OCI-LY1 (cell line): ENCODE measurements around the gene TSPAN3.

Source experiments
- H2AFZ ChIP-seq: fragments of 200-600 bp; sonication (generic), shearing (Covaris generic); 2 replicates; pipeline ENCODE4 v1.6.0; 2014; ENCODE audit warnings: antibody characterized with exemption, mild to moderate bottlenecking, low read length
- H3F3A ChIP-seq: fragments of 200-600 bp; sonication (generic), shearing (Covaris generic); 2 replicates; pipeline ENCODE4 v1.6.0; 2014; ENCODE audit warnings: mild to moderate bottlenecking, antibody characterized with exemption, low read length, moderate library complexity; ENCODE audit not compliant: insufficient read depth
- H3K27ac ChIP-seq: fragments of 200-600 bp; sonication (generic); 2 replicates; pipeline ENCODE4 v1.5.1; 2014; ENCODE audit warnings: low read length, mixed run types, mild to moderate bottlenecking, low read depth; ENCODE audit not compliant: poor library complexity, severe bottlenecking
- H3K27me3 ChIP-seq: fragments of 200-600 bp; sonication (generic); 2 replicates; pipeline ENCODE4 v1.6.0; 2014; ENCODE audit warnings: antibody characterized with exemption, mild to moderate bottlenecking, low read length, moderate library complexity; ENCODE audit not compliant: insufficient read depth
- H3K36me3 ChIP-seq: fragments of 200-600 bp; sonication (generic); 2 replicates; pipeline ENCODE4 v1.6.1; 2014; ENCODE audit warnings: mild to moderate bottlenecking, antibody characterized with exemption, low read length, moderate library complexity, mixed read lengths; ENCODE audit not compliant: insufficient read depth
- H3K4me1 ChIP-seq: fragments of 200-600 bp; sonication (generic); 2 replicates; pipeline ENCODE4 v1.5.1; 2014; ENCODE audit warnings: mild to moderate bottlenecking, low read length, moderate library complexity; ENCODE audit not compliant: insufficient read depth, severe bottlenecking
- H3K4me2 ChIP-seq: fragments of 200-600 bp; sonication (generic), shearing (Covaris generic); 2 replicates; pipeline ENCODE4 v1.6.1; 2014; ENCODE audit warnings: low read length
- H3K4me3 ChIP-seq: fragments of 200-600 bp; sonication (generic); 2 replicates; pipeline ENCODE4 v1.5.1; 2014; ENCODE audit warnings: low read length, low read depth, mild to moderate bottlenecking, mixed read lengths; ENCODE audit not compliant: poor library complexity, severe bottlenecking
- H3K79me2 ChIP-seq: fragments of 200-600 bp; shearing (Covaris generic); 2 replicates; pipeline ENCODE4 v1.6.1; 2016; ENCODE audit warnings: mixed run types, low read length, mixed read lengths; ENCODE audit not compliant: insufficient read depth
- H3K9ac ChIP-seq: fragments of 200-600 bp; sonication (generic), shearing (Covaris generic); 2 replicates; pipeline ENCODE4 v1.6.1; 2014; ENCODE audit warnings: mild to moderate bottlenecking, low read length, mixed read lengths
- H3K9me2 ChIP-seq: fragments of 200-600 bp; sonication (generic), shearing (Covaris generic); 2 replicates; pipeline ENCODE4 v1.6.1; 2014; ENCODE audit warnings: low read depth, mild to moderate bottlenecking, low read length, mixed read lengths
- H3K9me3 ChIP-seq: fragments of 200-600 bp; shearing (Covaris generic); 2 replicates; pipeline ENCODE4 v1.6.1; 2014; ENCODE audit warnings: low read length, mixed read lengths
- H4K20me1 ChIP-seq: fragments of 200-600 bp; sonication (generic), shearing (Covaris generic); 2 replicates; pipeline ENCODE4 v1.6.0; 2016; ENCODE audit warnings: mild to moderate bottlenecking, low read length; ENCODE audit not compliant: insufficient read depth
- EZH2 ChIP-seq: fragments of 200-600 bp; sonication (generic), shearing (Covaris generic); IDR thresholded peaks from 2 replicates; pipeline ENCODE4 v1.8.0; 2017; ENCODE audit warnings: borderline replicate concordance, mixed run types, mild to moderate bottlenecking, antibody characterized with exemption, low read length, moderate library complexity, mixed read lengths
- TF ChIP-seq, protein P1 (sequence below): fragments of 200-600 bp; sonication (generic), shearing (Covaris generic); IDR thresholded peaks from 2 replicates; pipeline ENCODE4 v1.5.1; 2017; ENCODE audit warnings: mild to moderate bottlenecking, antibody characterized with exemption, low read length, moderate library complexity, mixed read lengths

Gene TSPAN3

DNA sequence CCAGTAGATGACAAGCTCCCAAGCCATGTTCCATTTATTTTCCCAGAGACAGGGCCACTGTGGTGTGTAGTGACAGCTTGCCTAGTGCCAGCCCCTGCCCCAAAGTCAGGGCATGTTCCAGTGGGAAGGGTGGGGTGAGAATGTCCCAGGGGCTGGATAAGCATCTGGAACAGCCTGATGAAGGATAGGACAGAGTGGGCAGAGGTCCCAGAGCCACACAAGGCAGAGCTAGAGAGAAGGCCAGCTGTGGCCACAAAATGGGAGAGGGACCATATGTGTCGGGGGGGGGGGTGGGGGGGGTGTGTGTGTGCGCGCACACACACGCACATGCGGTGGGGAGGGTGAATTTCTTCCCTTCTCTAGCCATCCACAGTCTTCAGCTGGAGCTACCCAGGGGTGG is 27.0 kb upstream of the TSPAN3 start:
- H3K27ac ChIP-seq, result no peak overlapping the region
- no peaks in the 10 kb centered on the region for H3K9me2 ChIP-seq
- H3K4me2 ChIP-seq, result no peak overlapping the region
- H3K4me1 ChIP-seq, result no peaks in the 10 kb centered on the region
- TF ChIP-seq EZH2, result no peak
- TF ChIP-seq, protein P1, sequence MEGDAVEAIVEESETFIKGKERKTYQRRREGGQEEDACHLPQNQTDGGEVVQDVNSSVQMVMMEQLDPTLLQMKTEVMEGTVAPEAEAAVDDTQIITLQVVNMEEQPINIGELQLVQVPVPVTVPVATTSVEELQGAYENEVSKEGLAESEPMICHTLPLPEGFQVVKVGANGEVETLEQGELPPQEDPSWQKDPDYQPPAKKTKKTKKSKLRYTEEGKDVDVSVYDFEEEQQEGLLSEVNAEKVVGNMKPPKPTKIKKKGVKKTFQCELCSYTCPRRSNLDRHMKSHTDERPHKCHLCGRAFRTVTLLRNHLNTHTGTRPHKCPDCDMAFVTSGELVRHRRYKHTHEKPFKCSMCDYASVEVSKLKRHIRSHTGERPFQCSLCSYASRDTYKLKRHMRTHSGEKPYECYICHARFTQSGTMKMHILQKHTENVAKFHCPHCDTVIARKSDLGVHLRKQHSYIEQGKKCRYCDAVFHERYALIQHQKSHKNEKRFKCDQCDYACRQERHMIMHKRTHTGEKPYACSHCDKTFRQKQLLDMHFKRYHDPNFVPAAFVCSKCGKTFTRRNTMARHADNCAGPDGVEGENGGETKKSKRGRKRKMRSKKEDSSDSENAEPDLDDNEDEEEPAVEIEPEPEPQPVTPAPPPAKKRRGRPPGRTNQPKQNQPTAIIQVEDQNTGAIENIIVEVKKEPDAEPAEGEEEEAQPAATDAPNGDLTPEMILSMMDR, result no peak
- no peak overlapping the region for H3K4me3 ChIP-seq
- H3K27me3 ChIP-seq, result no peaks in the 10 kb centered on the region
- no peak overlapping the region for H3K9ac ChIP-seq
- no peaks in the 10 kb centered on the region for H4K20me1 ChIP-seq
- no peaks in the 10 kb centered on the region for H3K79me2 ChIP-seq
- H3F3A ChIP-seq, result no peaks in the 10 kb centered on the region
- H3K9me3 ChIP-seq, result no peaks in the 10 kb centered on the region
- H2AFZ ChIP-seq, result no peak overlapping the region
- H3K36me3 ChIP-seq, result no peaks in the 10 kb centered on the region

DNA sequence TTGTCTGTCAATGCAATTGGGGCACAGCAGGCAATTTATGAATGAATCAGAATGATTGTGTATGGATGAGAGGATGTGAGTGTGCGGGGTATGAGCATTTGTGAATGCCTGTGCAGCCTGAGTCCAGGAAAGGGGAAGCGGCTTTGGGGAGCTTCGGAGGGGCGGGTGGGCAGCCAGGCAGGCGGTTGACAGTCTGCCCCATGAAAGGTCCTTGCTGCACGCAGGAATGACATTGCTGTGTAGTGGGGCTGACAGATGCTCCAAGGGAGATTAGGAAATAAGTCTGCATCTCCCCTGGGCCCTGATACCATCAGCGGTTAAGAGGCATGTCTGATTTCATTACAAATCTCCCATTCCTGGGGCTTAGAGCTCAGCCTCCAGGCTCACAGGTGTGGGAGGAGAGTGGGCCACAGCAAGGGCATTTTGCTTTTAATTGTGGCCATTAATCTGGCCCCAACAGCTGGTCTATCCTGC is 26.4 kb upstream of the TSPAN3 start:
- Histone ChIP-seq H3K36me3 (no peaks in the 10 kb centered on the region), H3K4me1 (no peaks in the 10 kb centered on the region), H3K27ac (no peak overlapping the region), H2AFZ (no peak overlapping the region), H3K4me2 (no peak overlapping the region), H3K27me3 (no peaks in the 10 kb centered on the region), H3K9ac (no peak overlapping the region), H3K79me2 (no peaks in the 10 kb centered on the region), H3K9me2 (no peaks in the 10 kb centered on the region), H3K4me3 (no peak overlapping the region), H4K20me1 (no peaks in the 10 kb centered on the region), H3F3A (no peaks in the 10 kb centered on the region), H3K9me3 (no peaks in the 10 kb centered on the region)
- TF ChIP-seq EZH2, result no peak
- TF ChIP-seq, protein P1, result no peak

GRCh38 chr15:77096541-77096940 is 25.6 kb upstream of the TSPAN3 start:
- no peaks in the 10 kb centered on the region for H3K9me2 ChIP-seq
- no peak overlapping the region for H3K4me2 ChIP-seq
- H2AFZ ChIP-seq, result no peak overlapping the region
- no peaks in the 10 kb centered on the region for H3F3A ChIP-seq
- H3K4me1 ChIP-seq, result no peaks in the 10 kb centered on the region
- H3K9me3 ChIP-seq, result no peaks in the 10 kb centered on the region
- H3K27ac ChIP-seq, result no peak overlapping the region
- H4K20me1 ChIP-seq, result no peaks in the 10 kb centered on the region
- no peak overlapping the region for H3K4me3 ChIP-seq
- H3K9ac ChIP-seq, result no peak overlapping the region
- no peaks in the 10 kb centered on the region for H3K79me2 ChIP-seq
- TF ChIP-seq EZH2, result no peak
- TF ChIP-seq, protein P1, result no peak
- no peaks in the 10 kb centered on the region for H3K27me3 ChIP-seq
- no peaks in the 10 kb centered on the region for H3K36me3 ChIP-seq
